HG03378 (cell line): Measurements from ENCODE around the gene PHLDB2.

Source experiments
- ATAC-seq: cut with Tn5 transposase; IDR thresholded peaks from one replicate; pipeline ENCODE4 v1.9.1; 2021; ENCODE audit warnings: mild to moderate bottlenecking, moderate library complexity; ENCODE audit not compliant: unreplicated experiment

Gene PHLDB2

DNA sequence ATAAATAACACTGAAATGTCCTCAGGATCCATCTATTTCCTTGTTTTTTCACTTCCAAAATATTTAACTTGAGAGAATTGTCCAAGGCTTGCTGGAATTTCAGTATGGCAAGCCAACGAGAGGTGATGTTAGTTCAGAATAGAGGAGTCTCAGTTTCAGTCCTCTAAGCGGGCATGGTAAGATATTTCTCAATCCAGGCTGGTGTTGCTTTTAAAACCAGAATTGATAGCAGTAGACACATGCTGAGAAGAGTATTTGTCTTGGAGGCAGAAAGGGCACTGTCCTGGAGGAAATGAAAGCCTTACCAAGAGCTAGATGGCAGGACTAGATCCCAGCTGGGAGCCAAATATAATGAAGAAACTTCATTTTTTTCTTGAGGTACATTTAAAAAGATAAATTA is 23.1 kb downstream of the PHLDB2 start:
- no peak for ATAC-seq

DNA sequence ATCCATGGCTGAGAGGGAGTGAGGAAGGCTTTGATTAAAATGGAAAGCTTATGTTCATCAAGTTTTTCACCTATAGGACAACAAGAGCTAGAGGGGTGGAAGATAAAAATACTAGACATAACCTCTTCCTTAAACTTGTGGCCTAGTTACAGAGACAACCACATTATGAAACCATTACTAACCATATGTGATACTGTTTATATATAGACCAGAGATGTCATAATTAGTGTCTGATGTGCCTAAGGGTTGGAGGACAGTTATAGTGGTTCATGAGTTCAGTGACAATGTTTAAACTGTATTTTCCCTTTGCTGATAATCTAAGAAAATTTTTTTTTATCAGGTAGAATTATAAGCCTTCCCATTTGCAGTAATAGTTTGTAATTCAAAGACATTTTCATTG is 23.7 kb downstream of the PHLDB2 start:
- ATAC-seq, result peak; percentile 98

DNA sequence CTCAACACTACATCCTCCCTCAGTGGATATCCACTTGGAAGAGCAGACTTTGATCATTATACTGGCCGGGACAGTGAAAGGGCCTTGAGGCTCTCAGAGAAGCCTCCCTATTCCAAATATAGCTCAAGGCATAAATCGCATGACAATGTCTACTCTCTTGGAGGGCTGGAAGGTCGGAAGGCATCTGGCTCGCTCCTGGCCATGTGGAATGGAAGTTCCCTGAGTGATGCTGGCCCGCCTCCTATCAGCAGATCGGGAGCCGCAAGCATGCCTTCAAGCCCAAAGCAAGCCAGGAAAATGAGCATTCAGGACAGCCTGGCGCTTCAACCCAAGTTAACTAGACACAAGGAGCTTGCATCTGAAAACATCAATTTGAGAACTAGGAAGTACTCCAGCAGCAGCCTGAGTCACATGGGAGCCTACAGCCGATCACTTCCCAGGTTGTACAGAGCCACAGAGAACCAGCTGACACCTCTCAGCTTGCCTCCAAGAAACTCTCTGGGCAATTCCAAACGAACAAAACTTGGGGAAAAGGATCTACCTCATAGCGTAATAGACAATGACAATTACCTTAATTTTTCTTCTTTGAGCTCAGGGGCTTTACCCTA is 25.4 kb downstream of the PHLDB2 start:
- ATAC-seq, result no peak

DNA sequence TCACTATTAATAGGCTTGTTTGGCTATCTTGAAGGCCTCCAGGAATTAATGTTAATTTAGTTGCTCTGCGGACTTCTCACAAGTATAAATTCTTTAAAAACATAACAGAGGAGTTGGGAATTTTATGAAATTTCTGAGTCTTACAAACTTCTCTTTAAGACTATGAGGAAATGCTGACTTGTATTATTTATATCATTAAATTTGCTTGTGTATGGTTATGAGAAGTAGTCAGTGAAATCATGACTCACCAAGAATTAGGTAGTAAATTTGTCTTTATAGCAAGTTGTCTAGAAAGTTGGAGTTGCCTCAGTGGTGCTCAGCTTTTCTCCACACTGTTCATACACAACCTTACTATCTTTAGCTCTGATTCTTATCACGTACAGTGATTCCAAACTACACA is 26.5 kb downstream of the PHLDB2 start:
- no peak for ATAC-seq

DNA sequence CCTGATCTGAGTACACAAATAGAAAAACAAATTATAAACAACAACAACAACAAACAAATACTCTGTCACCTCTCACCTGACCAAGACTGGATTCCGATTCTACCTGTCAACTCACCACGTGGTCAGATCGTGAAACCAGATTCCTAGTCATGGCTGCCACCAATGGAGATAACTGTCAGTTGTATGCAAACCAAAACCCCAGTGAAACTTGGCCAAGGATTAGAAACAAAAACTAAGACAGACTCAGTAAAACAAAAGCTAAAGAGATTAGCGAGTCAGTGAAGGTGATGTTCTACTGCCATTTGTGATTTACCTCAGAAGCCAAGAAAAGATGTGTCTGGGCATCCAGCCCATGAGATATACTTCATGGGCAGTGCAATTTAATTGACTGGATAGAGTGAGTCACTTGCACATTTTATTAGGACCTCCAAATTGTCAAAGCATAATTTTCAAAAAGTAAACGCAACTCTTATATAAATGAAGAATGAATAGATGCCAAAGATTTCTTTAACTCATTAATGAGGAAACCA is 31.1 kb downstream of the PHLDB2 start:
- ATAC-seq, result no peak

DNA sequence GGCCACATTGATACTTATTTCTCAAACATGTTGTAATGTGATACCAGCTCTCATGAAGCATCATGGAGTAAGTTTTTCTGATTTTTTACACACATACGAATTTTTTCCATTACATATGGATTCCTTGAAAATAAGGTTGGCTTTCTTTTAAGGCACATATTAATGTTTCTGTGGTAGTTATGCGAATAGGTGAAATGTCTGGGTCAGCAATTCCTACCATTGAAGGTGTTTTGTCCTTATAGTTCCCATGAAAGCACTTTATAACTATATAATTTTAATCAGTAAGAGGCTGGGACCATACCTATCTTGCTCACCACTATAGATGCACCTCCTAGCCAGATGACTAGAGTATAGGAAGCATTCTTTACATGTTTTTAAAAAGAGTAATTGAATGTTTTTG is 33.0 kb downstream of the PHLDB2 start:
- no peak for ATAC-seq

DNA sequence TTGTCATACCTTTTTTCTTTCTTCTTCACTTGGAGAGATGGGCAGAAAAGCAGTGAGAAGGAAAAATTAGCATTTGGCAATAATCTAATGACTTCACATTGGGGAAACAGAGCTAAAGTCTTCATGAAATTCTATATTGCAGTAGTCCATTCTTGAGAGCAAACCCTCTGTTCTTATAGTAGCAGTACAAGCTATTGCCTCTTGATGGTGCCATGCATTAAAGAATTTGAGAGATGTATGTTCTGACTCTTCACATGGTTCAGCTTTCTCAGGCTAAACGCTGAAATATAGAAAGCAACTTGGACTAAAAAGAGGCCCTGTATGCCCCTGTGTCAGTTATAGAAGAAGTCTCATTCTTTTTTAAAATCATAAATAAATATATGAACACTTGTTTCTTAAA is 36.0 kb downstream of the PHLDB2 start:
- ATAC-seq, result no peak

DNA sequence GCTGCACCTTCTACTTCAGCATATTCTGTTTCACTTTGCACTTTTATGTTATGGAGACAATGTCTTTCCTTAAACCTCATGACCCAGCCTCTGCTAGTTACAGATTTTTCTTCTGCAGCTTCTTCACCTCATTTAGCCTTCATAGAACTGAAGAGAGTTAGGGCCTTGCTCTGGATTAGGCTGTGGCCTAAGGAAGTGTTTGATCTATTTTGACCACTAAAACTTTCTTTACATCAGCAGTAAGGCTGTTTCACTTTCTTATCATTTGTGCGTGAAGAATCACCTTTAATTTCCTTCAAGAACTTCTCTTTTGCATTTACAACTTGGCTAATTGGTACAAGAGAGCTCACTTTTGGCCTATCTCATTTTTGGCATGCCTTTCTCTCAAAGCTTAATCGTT is 40.9 kb downstream of the PHLDB2 start:
- ATAC-seq, result no peak

DNA sequence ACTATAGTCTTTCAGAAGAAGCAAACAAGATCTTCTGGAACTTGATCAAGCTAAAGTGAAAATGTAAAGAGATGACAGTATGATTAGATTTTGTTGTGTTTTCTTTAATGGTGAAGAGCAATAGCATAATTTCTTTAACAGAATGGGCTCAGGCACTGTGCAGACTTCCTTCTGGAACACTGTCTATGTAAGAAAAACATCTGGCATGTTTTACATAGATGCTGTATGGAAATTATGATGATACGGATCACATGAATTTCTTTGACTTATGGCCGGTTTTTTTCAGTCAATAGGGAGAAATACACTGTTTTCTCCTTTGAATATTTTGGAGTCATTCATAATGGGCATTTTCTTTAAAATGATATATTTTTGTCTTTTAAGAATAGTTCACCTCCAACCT is 42.6 kb downstream of the PHLDB2 start:
- no peak for ATAC-seq

DNA sequence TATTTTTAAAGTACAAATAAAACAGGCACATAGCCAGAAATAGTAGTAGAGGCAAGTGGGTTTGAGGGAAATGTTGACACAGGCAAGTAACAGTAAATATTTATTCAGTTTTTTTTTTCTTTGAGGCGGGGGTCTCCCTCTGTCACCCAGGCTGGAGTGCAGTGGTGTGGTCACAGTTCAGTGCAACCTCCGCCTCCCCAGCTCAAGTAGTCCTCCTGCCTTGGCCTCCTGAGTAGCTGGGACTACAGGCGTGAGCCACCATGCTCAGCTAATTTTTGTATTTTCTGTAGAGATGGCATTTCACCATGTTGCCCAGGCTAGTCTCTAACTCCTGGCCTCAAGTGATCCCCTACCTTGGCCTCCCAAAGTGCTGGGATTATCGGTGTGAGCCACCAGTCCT is 43.5 kb downstream of the PHLDB2 start:
- no peak for ATAC-seq

DNA sequence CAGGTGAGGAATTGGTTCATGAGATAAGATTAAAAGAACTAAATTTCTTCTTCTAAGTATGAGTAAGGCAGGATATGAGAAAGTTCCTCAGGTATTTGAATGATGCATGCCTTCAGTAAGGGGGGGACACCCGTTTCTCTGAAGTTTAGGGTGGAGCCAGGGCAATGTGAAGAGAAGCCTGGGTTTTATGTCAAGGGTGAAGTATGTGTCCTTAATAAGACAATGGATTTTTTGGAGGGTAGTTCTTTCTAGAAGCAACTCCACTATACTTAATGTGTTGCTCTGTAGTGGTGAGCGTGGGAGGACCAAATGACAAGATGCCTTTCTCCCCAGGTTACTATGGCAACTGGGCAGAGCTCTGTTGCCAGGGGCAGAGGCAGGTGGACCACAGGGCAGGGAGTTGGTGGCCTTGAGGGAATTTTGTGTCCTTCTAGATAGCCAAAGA is 44.0 kb downstream of the PHLDB2 start:
- no peak for ATAC-seq

DNA sequence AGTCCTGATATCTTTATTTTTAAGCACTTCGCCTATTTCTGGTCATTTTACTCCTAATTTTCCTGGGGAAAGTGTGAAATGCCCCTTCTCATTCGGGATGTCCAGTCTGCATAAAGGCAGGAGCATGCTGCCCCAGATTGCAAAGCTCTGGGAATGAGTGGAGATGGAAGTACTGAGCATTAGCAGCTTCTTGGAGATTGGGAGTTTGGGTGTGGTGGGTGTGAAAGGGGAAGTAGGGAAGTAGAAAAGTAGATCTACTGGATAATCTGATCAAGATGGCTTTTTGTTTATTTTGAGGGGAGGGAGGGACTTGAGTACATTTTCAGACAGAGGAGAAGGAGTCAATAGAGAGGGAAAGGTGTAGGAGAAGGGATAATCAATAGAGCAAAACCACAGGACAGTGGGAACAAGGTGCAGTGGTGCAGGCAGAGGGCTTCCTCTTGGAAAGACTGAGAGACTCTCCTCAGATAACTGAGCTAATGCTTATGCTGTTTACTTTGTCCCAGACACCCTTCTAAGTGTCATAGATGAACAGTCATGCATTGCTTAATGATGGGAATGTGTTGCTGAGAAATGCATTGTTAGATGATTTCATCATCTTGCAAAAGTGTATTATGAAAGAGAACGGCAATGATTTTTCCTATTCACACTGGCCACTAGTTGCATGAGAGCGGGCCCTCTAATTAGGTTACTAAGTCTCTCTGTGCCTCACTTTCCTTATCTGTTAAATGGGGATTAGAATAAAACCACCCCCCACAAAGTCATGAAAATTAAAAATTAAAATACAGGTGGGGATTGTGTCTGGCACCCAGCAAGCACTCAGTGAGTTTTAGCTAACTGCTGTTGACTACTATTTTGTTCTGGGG is 45.5 kb downstream of the PHLDB2 start:
- no peak for ATAC-seq

DNA sequence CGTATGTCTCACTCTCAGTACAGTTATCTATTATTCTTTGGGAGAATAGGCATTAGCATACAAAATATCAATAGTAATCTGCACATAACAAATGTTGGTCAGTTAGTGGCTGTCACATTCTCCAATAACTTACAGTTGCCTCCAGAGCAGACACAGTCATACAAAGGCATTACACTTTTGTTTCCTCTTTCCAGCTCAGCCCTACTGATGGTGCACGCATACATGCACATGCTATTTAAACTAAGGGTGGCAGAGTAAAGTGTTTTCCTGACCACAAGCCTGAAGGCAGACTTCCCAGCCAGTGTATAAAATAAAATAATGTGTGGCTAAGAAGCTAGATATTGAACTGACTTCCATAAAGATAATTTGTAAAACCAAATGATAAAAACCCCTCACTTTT is 47.6 kb downstream of the PHLDB2 start:
- ATAC-seq, result no peak

DNA sequence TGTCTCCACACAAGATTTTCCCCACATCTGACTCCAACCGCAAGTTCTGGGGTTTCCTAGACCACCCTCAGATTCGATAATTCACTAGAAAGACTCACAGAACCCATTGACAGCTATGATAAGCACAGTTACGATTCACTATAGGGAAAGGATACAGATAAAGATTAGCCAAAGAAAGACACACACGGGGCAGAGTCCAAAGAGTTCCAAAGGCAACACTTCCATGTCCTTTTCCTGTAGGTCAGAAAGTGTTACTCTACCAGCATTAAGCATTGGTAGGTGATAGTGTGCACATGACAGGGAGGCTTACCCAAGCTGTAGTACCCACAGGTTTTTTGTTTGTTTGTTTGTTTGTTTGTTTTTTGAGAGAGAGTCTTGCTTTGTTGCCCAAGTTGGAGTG is 48.1 kb downstream of the PHLDB2 start:
- ATAC-seq, result no peak

DNA sequence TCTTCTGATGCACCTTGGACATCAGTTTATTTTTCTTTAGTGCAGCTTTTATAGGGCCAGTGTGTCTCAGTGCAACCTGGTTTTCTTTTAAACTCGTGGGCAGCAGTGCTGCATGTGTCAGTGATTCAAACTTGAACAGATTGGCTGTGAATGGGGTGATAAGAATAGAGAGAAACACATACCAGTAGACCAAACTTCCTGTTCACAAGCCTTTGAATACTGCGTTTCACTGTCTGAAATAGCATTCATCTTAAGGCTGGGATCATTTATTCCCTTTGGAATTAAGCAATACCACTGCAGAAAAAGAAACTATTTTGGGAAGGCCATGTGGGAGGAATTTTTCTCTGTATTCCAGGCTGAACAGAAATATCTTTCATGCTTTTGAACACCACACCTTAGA is 51.7 kb downstream of the PHLDB2 start:
- ATAC-seq, result no peak

DNA sequence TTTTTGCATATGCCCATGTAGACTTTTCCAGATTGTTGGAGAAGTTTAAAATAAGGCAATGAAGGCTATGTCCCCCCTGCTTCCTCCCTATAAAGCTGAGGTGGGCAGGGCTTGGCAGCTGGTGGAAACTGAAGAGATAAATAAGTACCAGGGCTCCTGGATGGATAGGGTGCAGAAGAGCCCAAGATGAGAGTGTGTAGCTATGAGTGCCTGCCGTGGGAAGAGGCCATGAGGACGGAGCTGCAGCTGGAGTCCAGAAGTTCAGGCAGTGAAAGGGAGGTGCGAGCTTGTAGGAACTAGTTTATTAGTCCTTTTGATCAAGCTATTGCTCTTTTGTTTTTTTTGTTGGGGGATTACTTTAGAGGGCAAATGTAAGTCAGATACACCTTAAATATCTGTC is 52.4 kb downstream of the PHLDB2 start:
- ATAC-seq, result no peak

DNA sequence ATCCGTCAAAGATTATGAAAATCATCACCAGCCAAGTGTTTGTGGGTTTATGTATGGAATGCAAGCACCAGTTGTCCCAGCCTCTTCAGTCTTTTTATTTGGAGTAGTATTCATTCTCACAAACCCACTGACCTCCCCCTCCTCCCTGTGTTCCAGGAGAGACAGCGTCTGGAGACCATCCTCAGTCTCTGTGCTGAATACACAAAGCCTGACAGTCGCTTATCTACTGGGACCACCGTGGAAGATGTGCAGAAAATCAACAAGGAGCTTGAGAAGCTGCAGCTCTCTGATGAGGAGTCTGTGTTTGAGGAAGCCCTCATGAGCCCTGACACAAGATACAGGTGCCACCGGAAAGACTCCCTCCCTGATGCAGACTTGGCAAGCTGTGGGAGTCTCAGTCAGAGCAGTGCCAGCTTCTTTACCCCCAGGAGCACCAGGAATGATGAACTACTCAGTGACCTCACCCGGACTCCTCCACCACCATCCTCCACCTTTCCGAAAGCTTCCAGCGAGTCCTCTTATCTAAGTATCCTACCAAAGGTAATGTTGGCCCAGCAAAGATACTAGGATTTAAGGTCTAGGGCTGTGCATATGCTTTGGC is 54.2 kb downstream of the PHLDB2 start:
- no peak for ATAC-seq

DNA sequence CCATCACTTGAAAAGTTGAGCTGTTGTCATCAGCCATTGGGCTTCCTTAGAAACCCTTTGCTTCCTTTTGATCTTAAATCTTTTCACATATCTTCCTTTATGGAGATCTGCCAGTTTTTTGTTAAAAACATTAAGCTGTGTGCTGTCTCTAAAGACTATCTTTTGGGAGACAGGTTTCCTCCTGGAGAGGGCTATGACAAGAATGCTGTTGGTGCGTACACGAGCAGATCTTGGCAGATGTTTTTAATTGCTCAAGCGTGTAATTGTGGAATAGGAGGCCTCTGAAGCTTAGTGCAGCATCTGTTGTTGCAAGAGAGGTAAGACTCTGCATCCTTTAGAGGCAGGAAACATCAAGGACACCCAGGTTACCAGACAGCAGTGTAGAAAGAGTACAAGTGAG is 56.8 kb downstream of the PHLDB2 start:
- ATAC-seq, result no peak

DNA sequence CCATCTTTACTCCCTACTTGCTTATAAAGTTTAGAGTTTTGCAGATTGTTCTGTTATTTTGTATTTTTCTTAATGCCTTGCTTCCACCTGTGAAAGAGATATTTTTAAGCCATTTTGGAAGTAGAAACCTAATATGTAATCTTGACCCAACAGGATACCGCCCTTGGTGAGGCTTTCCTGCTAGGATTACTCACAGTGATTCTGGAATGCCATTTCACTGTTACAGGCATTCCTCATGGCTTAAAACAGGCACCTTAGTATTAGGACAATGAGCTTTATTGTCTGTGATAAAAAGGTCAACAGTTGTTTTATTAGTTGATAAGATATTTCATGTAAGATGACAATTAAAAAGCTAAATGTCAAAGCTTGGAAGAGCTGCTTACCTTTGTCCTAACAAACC is 58.2 kb downstream of the PHLDB2 start:
- no peak for ATAC-seq

DNA sequence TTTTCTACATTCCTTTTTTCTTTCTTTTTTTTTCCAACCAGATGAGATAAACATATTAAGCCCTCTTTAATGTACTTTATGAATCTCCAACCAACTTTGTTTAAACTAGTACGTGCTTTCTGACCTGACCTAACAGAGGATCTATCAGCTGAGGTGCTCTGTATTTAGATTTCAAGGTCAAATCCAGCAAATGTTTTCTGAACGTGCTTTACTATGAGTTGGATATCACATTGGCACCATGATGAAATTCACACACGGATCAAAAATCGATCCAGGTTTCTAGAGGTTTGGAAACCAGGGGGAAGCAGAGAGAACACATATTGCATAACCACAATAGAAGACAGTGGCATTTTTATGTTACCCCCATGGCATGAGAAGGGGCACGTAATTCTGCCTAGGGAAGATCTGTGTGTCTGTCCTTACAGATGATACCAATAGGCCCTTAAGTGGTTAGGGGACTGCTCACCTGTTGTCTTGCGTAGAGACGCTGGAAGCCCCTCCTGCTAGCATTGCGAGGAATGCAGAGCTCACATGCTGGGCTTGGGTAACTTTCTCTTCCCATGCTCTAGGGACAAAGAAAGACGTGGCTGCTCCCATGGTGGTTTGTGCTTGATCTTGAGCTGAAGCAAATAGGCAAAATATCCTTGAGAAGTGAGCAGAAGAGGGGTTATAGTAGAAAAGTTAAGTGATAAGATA is 60.5 kb downstream of the PHLDB2 start:
- ATAC-seq, result no peak

DNA sequence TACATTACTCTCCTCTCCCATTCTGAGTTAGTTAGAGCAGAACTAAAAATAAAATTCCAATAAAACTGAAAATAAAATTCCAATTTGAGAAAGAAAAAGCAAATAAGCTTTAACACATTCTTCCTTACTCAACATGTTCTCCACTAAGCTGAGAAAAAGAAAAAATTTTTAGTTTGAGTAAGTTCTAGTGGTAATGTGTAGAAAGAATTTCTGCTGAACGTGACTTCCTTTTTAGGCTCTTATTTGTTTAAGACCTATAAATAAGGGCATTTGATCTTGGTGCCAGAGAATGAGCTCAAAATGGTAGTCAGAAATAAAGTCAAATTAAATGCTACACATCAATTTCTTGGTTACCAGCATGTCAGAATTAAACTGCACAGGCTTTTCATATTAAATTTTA is 62.1 kb downstream of the PHLDB2 start:
- no peak for ATAC-seq
